Esophagus muscularis mucosa (tissue), 3 donors: Measurements from ENCODE around the gene CCNY.

Source experiments
- CTCF ChIP-seq, 3 experiments: fragments of 200-600 bp in 2 of 3; fragments of 450-650 bp in 1 of 3; sonication (generic) in 2 of 3; IDR thresholded peaks; one replicate each; pipeline ENCODE4 v1.5.1; 2017 to 2019; ENCODE audit warnings: antibody characterized with exemption in 3 of 3, mild to moderate bottlenecking in 2 of 3, moderate library complexity in 1 of 3
- POLR2A ChIP-seq: fragments of 450-650 bp; IDR thresholded peaks from one replicate; pipeline ENCODE4 v1.6.1; 2017; ENCODE audit warnings: antibody characterized with exemption, moderate library complexity, mild to moderate bottlenecking, low read depth

- no peak for TF ChIP-seq CTCF (IDR thresholded peaks at IDR 0.05)
- no peak for TF ChIP-seq POLR2A
Observed at GRCh38 chr10:35342183-35342753, 6.0 kb downstream of the CCNY start.
